Measurements from ENCODE around the gene AVPR1B. TPM values are rescaled to one million over a fixed set of nuclear protein-coding genes. Genes with fewer than 3 reads are reported as not detected.

The AVPR1B gene
- total and polyA plus RNA-seq, 2 of the 13 experiments (the other 11 are each of a cell fraction or from before 2014, with no cell fraction given), result 0.05 TPM; not detected in 1

- WGBS (ENCODE audit: low lambda C conversion rate), result 52% methylated on average over 8 of the region's 8 CpGs
- Histone ChIP-seq H3K9ac (ENCODE audit: insufficient read depth, low read depth, low read length) (no peak overlapping the region), H3K4me2 (ENCODE audit: low read depth, low read length) (peak overlapping the region; percentile 93), H3K9me3 (ENCODE audit: low read length) (peaks cover 3% of the 10 kb centered on the region; the same call in 1 of the 2 replicates), H4K20me1 (ENCODE audit: insufficient read depth, low read length) (no peaks in the 10 kb centered on the region), H2AFZ (ENCODE audit: low read length) (no peak overlapping the region), H3K4me1 (ENCODE audit: insufficient read depth, low read length) (peaks cover 63% of the 10 kb centered on the region), H3K79me2 (ENCODE audit: insufficient read depth, low read length) (no peaks in the 10 kb centered on the region), H3K27me3 (ENCODE audit: control insufficient read depth in 1 of 2, insufficient read depth in 2 of 2, low read length in 2 of 2) (peaks cover 0 to 4% of the 10 kb centered on the region in 2 experiments; a peak in 2 of 5 replicates), H3K4me3 (replicated peaks in 1 of 3; ENCODE audit: insufficient read depth in 1 of 3, low read depth in 2 of 3, low read length in 3 of 3) (no peak overlapping the region), H3K36me3 (replicated peaks in 1 of 2; ENCODE audit: control insufficient read depth in 1 of 2, insufficient read depth in 2 of 2, low read length in 2 of 2) (no peaks in the 10 kb centered on the region), H3K27ac (ENCODE audit: extremely low read length, insufficient read depth, low read length) (no peak overlapping the region)
- in situ Hi-C loops (cut with HindIII; ENCODE audit: extremely low pct_ligation_motif_present, low pct_unique_long_range_greater_than_20kb), result no loop called here
- ATAC-seq, result no peak
- no TSS peak for BruUV-seq (replicated peaks)
- ChIA-PET POLR2A (no interaction called here), CTCF (ENCODE audit: low intra/inter-chr PET ratio, low total read pairs) (no interaction called here)
- no peak for FAIRE-seq
- DNase-seq (ENCODE audit: low spot score), result no peak
- intact Hi-C loops (cut with micrococcal nuclease; ENCODE audit: unreplicated experiment), result no loop called here
- TF ChIP-seq, protein P1, sequence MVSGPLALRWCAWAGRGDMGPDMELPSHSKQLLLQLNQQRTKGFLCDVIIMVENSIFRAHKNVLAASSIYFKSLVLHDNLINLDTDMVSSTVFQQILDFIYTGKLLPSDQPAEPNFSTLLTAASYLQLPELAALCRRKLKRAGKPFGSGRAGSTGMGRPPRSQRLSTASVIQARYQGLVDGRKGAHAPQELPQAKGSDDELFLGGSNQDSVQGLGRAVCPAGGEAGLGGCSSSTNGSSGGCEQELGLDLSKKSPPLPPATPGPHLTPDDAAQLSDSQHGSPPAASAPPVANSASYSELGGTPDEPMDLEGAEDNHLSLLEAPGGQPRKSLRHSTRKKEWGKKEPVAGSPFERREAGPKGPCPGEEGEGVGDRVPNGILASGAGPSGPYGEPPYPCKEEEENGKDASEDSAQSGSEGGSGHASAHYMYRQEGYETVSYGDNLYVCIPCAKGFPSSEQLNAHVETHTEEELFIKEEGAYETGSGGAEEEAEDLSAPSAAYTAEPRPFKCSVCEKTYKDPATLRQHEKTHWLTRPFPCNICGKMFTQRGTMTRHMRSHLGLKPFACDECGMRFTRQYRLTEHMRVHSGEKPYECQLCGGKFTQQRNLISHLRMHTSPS (CRISPR knock-in tag; IDR thresholded peaks at IDR 0.05; ENCODE audit: low read depth), result no peak
- TF ChIP-seq ZNF557 (CRISPR knock-in tag; IDR thresholded peaks at IDR 0.05) (no peak), FOXA3 (CRISPR knock-in tag; IDR thresholded peaks at IDR 0.05) (no peak), ZNF143 (CRISPR knock-in tag; IDR thresholded peaks at IDR 0.05) (no peak), RBM22 (optimal IDR thresholded peaks at IDR 0.05; ENCODE audit: low read length) (no peak), ONECUT2 (CRISPR knock-in tag; IDR thresholded peaks at IDR 0.05) (no peak), RBAK (CRISPR knock-in tag; IDR thresholded peaks at IDR 0.05) (no peak), ZNF430 (CRISPR knock-in tag; IDR thresholded peaks at IDR 0.05) (no peak), ZNF589 (CRISPR knock-in tag; conservative IDR thresholded peaks at IDR 0.05) (no peak), ZNF225 (CRISPR knock-in tag; IDR thresholded peaks at IDR 0.05) (no peak), MBNL3 (CRISPR knock-in tag; conservative IDR thresholded peaks at IDR 0.05) (no peak)
- TF ChIP-seq, protein P2, sequence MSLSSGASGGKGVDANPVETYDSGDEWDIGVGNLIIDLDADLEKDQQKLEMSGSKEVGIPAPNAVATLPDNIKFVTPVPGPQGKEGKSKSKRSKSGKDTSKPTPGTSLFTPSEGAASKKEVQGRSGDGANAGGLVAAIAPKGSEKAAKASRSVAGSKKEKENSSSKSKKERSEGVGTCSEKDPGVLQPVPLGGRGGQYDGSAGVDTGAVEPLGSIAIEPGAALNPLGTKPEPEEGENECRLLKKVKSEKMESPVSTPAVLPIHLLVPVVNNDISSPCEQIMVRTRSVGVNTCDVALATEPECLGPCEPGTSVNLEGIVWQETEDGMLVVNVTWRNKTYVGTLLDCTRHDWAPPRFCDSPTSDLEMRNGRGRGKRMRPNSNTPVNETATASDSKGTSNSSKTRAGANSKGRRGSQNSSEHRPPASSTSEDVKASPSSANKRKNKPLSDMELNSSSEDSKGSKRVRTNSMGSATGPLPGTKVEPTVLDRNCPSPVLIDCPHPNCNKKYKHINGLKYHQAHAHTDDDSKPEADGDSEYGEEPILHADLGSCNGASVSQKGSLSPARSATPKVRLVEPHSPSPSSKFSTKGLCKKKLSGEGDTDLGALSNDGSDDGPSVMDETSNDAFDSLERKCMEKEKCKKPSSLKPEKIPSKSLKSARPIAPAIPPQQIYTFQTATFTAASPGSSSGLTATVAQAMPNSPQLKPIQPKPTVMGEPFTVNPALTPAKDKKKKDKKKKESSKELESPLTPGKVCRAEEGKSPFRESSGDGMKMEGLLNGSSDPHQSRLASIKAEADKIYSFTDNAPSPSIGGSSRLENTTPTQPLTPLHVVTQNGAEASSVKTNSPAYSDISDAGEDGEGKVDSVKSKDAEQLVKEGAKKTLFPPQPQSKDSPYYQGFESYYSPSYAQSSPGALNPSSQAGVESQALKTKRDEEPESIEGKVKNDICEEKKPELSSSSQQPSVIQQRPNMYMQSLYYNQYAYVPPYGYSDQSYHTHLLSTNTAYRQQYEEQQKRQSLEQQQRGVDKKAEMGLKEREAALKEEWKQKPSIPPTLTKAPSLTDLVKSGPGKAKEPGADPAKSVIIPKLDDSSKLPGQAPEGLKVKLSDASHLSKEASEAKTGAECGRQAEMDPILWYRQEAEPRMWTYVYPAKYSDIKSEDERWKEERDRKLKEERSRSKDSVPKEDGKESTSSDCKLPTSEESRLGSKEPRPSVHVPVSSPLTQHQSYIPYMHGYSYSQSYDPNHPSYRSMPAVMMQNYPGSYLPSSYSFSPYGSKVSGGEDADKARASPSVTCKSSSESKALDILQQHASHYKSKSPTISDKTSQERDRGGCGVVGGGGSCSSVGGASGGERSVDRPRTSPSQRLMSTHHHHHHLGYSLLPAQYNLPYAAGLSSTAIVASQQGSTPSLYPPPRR (CRISPR knock-in tag; IDR thresholded peaks at IDR 0.05; ENCODE audit: borderline replicate concordance), result no peak
- TF ChIP-seq, protein P3, sequence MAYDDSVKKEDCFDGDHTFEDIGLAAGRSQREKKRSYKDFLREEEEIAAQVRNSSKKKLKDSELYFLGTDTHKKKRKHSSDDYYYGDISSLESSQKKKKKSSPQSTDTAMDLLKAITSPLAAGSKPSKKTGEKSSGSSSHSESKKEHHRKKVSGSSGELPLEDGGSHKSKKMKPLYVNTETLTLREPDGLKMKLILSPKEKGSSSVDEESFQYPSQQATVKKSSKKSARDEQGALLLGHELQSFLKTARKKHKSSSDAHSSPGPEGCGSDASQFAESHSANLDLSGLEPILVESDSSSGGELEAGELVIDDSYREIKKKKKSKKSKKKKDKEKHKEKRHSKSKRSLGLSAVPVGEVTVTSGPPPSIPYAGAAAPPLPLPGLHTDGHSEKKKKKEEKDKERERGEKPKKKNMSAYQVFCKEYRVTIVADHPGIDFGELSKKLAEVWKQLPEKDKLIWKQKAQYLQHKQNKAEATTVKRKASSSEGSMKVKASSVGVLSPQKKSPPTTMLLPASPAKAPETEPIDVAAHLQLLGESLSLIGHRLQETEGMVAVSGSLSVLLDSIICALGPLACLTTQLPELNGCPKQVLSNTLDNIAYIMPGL (CRISPR knock-in tag; IDR thresholded peaks at IDR 0.05; ENCODE audit: borderline replicate concordance in 1 of 2, low read depth in 1 of 2), result no peak
- TF ChIP-seq, protein P4, sequence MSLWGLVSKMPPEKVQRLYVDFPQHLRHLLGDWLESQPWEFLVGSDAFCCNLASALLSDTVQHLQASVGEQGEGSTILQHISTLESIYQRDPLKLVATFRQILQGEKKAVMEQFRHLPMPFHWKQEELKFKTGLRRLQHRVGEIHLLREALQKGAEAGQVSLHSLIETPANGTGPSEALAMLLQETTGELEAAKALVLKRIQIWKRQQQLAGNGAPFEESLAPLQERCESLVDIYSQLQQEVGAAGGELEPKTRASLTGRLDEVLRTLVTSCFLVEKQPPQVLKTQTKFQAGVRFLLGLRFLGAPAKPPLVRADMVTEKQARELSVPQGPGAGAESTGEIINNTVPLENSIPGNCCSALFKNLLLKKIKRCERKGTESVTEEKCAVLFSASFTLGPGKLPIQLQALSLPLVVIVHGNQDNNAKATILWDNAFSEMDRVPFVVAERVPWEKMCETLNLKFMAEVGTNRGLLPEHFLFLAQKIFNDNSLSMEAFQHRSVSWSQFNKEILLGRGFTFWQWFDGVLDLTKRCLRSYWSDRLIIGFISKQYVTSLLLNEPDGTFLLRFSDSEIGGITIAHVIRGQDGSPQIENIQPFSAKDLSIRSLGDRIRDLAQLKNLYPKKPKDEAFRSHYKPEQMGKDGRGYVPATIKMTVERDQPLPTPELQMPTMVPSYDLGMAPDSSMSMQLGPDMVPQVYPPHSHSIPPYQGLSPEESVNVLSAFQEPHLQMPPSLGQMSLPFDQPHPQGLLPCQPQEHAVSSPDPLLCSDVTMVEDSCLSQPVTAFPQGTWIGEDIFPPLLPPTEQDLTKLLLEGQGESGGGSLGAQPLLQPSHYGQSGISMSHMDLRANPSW (CRISPR knock-in tag; IDR thresholded peaks at IDR 0.05; ENCODE audit: borderline replicate concordance), result no peak
Measured at GRCh38 chr1:206115791-206116190, 1.4 kb downstream of the AVPR1B start.
